ENCODE results near the gene OPN1LW. TPM values are rescaled to one million over a fixed set of nuclear protein-coding genes. Genes with fewer than 3 reads are reported as not detected.
"Not testable (repeated sequence)": the region's sequence is repeated elsewhere in the genome, so short reads cannot be mapped to it uniquely, and the experiment has no call there.

The OPN1LW gene
- not detected for total RNA-seq
- long read RNA-seq, donor 1 = 0 reads
- long read RNA-seq, donor 2 = 0 reads

DNA sequence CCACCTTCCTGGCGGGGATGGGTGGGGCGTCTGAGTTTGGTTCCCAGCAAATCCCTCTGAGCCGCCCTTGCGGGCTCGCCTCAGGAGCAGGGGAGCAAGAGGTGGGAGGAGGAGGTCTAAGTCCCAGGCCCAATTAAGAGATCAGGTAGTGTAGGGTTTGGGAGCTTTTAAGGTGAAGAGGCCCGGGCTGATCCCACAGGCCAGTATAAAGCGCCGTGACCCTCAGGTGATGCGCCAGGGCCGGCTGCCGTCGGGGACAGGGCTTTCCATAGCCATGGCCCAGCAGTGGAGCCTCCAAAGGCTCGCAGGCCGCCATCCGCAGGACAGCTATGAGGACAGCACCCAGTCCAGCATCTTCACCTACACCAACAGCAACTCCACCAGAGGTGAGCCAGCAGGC is at the start of gene OPN1LW:
TSS of gene OPN1LW (plus strand) at position 234 of the 400 bp plus-strand sequence. CDS start at position 275, 41 bp downstream.
- ATAC-seq; intact Hi-C loops (cut with DNase I, micrococcal nuclease); H3K4me3 ChIP-seq; DNase-seq; H3K9me3 ChIP-seq; H3K4me1 ChIP-seq (ENCODE audit: low read depth); H3K36me3 ChIP-seq (ENCODE audit: low read depth): not testable (repeated sequence)

DNA sequence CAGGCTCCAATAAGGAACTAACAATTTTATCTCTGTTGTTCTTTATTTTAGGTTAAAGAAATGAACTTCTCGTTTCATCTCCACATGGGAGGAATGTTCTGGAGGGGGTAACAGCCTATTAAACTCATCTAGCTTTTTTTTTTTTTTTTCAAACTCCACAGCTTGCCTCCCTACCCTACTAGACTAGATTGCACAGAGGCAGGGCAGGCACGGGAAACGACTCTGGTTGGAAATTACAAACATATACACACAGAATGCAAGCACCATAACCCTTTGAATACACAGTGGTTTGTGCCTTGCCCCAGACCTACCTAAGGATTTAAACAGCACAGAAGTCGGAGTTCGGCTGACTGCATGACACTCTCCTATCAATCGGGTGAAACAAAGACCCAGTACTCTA is 49.2 kb upstream of the OPN1LW start:
- Histone ChIP-seq H3K4me1 (ENCODE audit: low read depth) (peaks cover 6% of the 10 kb centered on the region), H3K4me3 (no peak overlapping the region), H3K9me3 (no peaks in the 10 kb centered on the region), H3K36me3 (ENCODE audit: low read depth) (no peaks in the 10 kb centered on the region)
- no peak for ATAC-seq
- DNase-seq = no peak
- TF ChIP-seq, protein P1, sequence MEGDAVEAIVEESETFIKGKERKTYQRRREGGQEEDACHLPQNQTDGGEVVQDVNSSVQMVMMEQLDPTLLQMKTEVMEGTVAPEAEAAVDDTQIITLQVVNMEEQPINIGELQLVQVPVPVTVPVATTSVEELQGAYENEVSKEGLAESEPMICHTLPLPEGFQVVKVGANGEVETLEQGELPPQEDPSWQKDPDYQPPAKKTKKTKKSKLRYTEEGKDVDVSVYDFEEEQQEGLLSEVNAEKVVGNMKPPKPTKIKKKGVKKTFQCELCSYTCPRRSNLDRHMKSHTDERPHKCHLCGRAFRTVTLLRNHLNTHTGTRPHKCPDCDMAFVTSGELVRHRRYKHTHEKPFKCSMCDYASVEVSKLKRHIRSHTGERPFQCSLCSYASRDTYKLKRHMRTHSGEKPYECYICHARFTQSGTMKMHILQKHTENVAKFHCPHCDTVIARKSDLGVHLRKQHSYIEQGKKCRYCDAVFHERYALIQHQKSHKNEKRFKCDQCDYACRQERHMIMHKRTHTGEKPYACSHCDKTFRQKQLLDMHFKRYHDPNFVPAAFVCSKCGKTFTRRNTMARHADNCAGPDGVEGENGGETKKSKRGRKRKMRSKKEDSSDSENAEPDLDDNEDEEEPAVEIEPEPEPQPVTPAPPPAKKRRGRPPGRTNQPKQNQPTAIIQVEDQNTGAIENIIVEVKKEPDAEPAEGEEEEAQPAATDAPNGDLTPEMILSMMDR (IDR thresholded peaks at IDR 0.05) = no peak
- intact Hi-C loops (cut with DNase I, micrococcal nuclease) = no loop called here

DNA sequence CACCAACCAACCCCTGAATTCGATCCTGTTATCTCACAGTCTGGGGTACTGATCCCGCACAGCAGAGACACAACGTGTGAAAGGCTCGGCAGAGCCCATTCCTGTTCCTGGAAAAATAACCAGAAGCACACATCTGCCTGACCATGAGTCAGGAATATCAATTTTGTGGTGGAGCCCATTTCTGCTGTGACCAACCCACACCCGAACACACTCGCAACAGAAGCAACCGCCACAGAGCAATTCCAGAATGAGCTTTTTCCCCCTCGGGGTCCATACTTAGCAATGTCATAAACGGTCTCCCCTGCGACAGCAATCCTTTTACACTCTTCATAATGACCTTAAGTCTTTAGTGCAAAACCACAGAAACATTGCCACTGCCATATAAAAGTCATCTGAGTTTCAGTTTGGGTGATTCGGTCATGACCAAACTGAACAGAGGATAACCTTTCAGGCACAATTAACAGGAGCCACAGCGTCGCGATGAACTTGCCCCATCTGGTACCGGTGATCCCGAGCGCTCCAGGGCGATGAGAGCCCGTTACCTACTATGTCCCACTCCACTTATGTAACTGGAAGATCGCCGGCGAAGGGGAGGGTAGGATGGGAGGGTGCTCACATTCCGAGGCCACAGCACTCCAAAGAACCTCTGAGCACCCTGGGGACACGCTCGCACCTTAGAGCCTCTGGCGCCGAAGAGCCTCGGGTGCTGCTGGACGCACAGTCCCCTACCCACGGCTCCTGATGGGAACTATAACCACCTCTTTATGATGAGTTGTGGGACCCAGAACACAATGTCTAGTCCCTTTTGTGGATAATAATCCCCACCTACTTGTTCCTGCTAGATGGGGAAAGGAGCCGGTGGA is 47.7 kb upstream of the OPN1LW start:
- Histone ChIP-seq H3K36me3 (ENCODE audit: low read depth) (no peaks in the 10 kb centered on the region), H3K9me3 (no peaks in the 10 kb centered on the region), H3K4me3 (peak overlapping the region; percentile 72), H3K4me1 (ENCODE audit: low read depth) (peaks cover 6% of the 10 kb centered on the region)
- ATAC-seq (no peak), DNase-seq (peak in 2 of 3 donors; percentile 19 to 27)
- TF ChIP-seq, protein P1 (IDR thresholded peaks at IDR 0.05) = no peak
- intact Hi-C loops (cut with DNase I, micrococcal nuclease) = no loop called here

DNA sequence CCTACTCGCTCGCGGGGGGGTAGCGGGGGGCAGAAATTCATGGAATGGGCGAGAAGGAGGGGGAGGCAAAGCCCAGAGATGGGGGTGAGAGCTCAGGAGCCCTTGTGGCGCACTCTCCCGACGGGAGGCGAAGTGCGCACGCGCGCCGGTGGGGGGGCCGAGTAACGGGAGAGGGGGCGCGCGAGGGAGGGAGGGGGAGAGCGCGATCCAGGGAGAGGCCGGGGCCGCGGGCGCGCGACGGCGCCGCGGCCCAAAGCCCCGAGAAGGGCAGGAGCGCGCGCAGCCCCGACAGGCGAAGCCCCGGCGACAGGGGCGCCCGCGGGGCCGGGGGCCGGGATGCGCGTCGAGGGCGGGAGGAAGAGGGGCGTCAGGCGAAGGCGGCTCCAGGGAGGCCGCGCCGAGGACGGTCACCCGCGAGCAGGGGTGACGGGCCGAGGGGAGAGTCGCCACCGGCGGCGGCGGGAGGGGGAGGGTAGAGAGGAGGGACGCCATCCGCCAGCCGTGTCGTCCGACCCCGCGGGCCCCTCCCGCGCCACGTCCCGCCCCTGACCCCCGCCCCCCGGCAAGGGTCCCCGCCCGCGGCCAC is 46.9 kb upstream of the OPN1LW start:
- intact Hi-C loops (cut with DNase I, micrococcal nuclease) = no loop called here
- DNase-seq = peak; percentile 62 to 74 (median 74)

DNA sequence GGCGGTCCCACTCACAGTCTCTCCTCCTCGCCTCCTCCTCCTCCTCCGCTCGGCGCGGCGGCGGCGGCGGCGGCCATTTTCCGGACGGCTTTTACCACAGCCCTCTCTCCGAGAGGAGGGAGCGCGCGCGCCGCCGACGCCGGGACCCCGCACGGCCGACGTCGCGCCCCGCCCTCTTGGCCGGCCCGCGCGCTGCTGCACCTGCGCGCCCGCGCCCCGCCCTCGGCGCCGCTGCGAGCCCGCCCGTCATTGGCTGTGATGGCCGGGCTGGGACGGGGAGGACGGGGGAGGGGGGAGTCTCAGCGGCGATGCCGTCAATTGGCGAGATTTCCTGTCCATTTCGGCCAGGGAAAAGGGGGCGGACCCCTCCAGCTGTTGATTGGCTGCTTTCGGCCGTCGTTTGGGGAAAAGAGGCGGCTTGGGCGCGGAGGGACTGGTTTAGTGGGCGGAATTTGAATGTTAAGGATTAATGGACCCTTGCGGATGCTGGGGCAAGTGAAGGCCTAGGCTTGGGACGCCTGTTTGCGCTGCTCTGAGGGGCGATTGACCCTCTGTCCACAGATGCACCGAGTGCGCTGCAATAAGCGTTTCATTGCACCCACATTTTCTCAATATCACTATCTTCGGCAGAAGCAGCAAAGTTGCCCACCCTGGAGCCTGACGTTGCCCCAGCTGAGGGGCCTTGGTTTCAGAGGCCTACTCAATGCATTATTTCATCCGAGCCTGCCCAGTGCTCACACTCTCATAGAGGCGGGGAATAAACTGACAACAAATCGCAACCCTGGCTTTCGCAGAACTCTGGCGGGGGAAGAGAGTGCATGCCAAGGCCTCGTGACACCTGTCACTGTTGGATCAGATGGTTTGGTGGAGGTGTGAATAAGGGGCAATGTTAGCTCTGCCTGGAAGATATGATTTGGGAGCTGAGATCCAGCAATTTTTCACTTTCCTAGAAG is 46.2 kb upstream of the OPN1LW start, which contains the start of gene MECP2:
TSS of gene MECP2 (minus strand) at position 129 of the 953 bp plus-strand sequence.
- DNase-seq (peak; percentile 91 to 93 (median 93)), ATAC-seq (peak; percentile 96)
- Histone ChIP-seq H3K4me1 (ENCODE audit: low read depth) (peaks cover 6% of the 10 kb centered on the region), H3K36me3 (ENCODE audit: low read depth) (no peaks in the 10 kb centered on the region), H3K9me3 (no peaks in the 10 kb centered on the region), H3K4me3 (peak within 1 kb of the TSS; percentile 72)
- intact Hi-C loops (cut with DNase I, micrococcal nuclease) = no loop called here
- TF ChIP-seq, protein P1 (IDR thresholded peaks at IDR 0.05) = no peak

More for the DNA sequence above, 46.9 kb upstream of the OPN1LW start:
- H3K4me3 ChIP-seq = peak overlapping the region; percentile 72
- H3K9me3 ChIP-seq = no peaks in the 10 kb centered on the region
- no peaks in the 10 kb centered on the region for H3K36me3 ChIP-seq (ENCODE audit: low read depth)
- TF ChIP-seq, protein P1 (IDR thresholded peaks at IDR 0.05) = no peak
- ATAC-seq = peak; percentile 61
- H3K4me1 ChIP-seq (ENCODE audit: low read depth) = peaks cover 6% of the 10 kb centered on the region
